ENCODE measurements around the gene RALGPS1. TPM values are rescaled to one million over a fixed set of nuclear protein-coding genes. Genes with fewer than 3 reads are reported as not detected.

Gene RALGPS1
- total and polyA plus RNA-seq, 10 donors, result 2.5 to 27.3 (median 14.1) TPM

- intact Hi-C loops (cut with DNase I; ENCODE audit: low total_unique reads), result no loop called here
- Histone ChIP-seq H3K4me3 (no peak overlapping the region), H3K9me3 (no peaks in the 10 kb centered on the region), H3K27ac (no peak overlapping the region), H3K27me3 (replicated peaks in 1 of 7) (no peaks in the 10 kb centered on the region), H3K36me3 (no peaks in the 10 kb centered on the region), H3K4me1 (no peaks in the 10 kb centered on the region)
- 85 to 94% (median 91%) methylated on average over 3 of the region's 3 CpGs for WGBS, 5 donors
- no peak for DNase-seq
- TF ChIP-seq CTCF (IDR thresholded peaks at IDR 0.05 in 8 of 11, conservative IDR thresholded peaks at IDR 0.05 in 3 of 11), result no peak
- no peak for TF ChIP-seq POLR2AphosphoS5 (IDR thresholded peaks at IDR 0.05)
- TF ChIP-seq POLR2A (IDR thresholded peaks at IDR 0.05), result no peak
Observed at GRCh38 chr9:126891676-126892075, 22.9 kb upstream of the RALGPS1 start.

- Histone ChIP-seq H3K27ac (no peak overlapping the region), H3K27me3 (replicated peaks in 1 of 7) (no peaks in the 10 kb centered on the region), H3K4me3 (no peak overlapping the region), H3K4me1 (no peaks in the 10 kb centered on the region), H3K9me3 (no peaks in the 10 kb centered on the region), H3K36me3 (no peaks in the 10 kb centered on the region)
- DNase-seq, result no peak
- 38 to 54% (median 44%) methylated on average over 5 of the region's 5 CpGs for WGBS, 5 donors
- TF ChIP-seq POLR2A (IDR thresholded peaks at IDR 0.05) (no peak), CTCF (IDR thresholded peaks at IDR 0.05 in 8 of 11, conservative IDR thresholded peaks at IDR 0.05 in 3 of 11) (no peak), POLR2AphosphoS5 (IDR thresholded peaks at IDR 0.05) (no peak)
- intact Hi-C loops (cut with DNase I; ENCODE audit: low total_unique reads), result no loop called here
Observed at GRCh38 chr9:126893079-126893478, 21.5 kb upstream of the RALGPS1 start.

GRCh38 chr9:126894052-126894603, 20.5 kb upstream of the RALGPS1 start:
- 69 to 80% (median 74%) methylated on average over 4 of the region's 4 CpGs for WGBS, 5 donors
- no peak overlapping the region for H3K27ac ChIP-seq
- no peaks in the 10 kb centered on the region for H3K9me3 ChIP-seq
- intact Hi-C loops (cut with DNase I; ENCODE audit: low total_unique reads), result no loop called here
- no peaks in the 10 kb centered on the region for H3K4me1 ChIP-seq
- H3K36me3 ChIP-seq, result no peaks in the 10 kb centered on the region
- TF ChIP-seq POLR2A (IDR thresholded peaks at IDR 0.05) (no peak), CTCF (IDR thresholded peaks at IDR 0.05 in 8 of 11, conservative IDR thresholded peaks at IDR 0.05 in 3 of 11) (no peak), POLR2AphosphoS5 (IDR thresholded peaks at IDR 0.05) (no peak)
- no peaks in the 10 kb centered on the region for H3K27me3 ChIP-seq (replicated peaks in 1 of 7)
- H3K4me3 ChIP-seq, result no peak overlapping the region
- no peak for DNase-seq

- H3K4me1 ChIP-seq, result no peaks in the 10 kb centered on the region
- WGBS, 5 donors, result 76 to 88% (median 86%) methylated on average over 3 of the region's 3 CpGs
- TF ChIP-seq POLR2AphosphoS5 (IDR thresholded peaks at IDR 0.05) (no peak), CTCF (IDR thresholded peaks at IDR 0.05 in 8 of 11, conservative IDR thresholded peaks at IDR 0.05 in 3 of 11) (no peak), POLR2A (IDR thresholded peaks at IDR 0.05) (no peak)
- intact Hi-C loops (cut with DNase I; ENCODE audit: low total_unique reads), result no loop called here
- no peaks in the 10 kb centered on the region for H3K36me3 ChIP-seq
- H3K27me3 ChIP-seq (replicated peaks in 1 of 7), result peaks cover 0 to 8% (median 0%) of the 10 kb centered on the region in 7 donors
- no peak overlapping the region for H3K4me3 ChIP-seq
- peaks cover 0 to 20% (median 13%) of the 10 kb centered on the region in 8 donors for H3K9me3 ChIP-seq
- H3K27ac ChIP-seq, result no peak overlapping the region
- DNase-seq, result no peak
Observed at GRCh38 chr9:126902210-126902609, 12.4 kb upstream of the RALGPS1 start.
